HG03565 (cell line): ENCODE results near the gene BMP8B.
"Not testable (repeated sequence)": the region's sequence is repeated elsewhere in the genome, so short reads cannot be mapped to it uniquely, and the experiment has no call there.

Experiments used
- ATAC-seq: cut with Tn5 transposase; IDR thresholded peaks from one replicate; pipeline ENCODE4 v1.9.1; 2021; ENCODE audit warnings: mild to moderate bottlenecking, moderate library complexity; ENCODE audit not compliant: unreplicated experiment

The BMP8B gene

DNA sequence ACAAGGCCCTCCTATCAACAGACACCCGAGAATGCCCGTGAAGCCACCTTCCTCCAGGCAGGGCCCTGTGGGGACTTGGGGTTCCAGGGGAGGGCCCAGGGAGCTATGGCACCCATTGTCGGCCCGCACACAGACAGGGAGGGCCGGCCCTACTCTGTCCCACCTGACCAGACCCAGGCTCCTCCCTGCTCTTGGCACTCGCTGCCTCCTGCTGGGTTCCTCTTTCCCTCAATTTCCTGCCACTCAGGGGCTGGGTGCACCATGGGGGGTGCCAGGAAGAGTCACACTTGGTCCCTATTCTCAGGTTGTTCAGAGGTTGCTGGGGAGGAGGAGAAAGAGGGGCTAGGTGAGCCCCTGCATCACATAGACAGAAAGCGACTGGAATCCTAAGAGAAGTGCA, 9.5 kb downstream of the BMP8B start:
- no peak for ATAC-seq

DNA sequence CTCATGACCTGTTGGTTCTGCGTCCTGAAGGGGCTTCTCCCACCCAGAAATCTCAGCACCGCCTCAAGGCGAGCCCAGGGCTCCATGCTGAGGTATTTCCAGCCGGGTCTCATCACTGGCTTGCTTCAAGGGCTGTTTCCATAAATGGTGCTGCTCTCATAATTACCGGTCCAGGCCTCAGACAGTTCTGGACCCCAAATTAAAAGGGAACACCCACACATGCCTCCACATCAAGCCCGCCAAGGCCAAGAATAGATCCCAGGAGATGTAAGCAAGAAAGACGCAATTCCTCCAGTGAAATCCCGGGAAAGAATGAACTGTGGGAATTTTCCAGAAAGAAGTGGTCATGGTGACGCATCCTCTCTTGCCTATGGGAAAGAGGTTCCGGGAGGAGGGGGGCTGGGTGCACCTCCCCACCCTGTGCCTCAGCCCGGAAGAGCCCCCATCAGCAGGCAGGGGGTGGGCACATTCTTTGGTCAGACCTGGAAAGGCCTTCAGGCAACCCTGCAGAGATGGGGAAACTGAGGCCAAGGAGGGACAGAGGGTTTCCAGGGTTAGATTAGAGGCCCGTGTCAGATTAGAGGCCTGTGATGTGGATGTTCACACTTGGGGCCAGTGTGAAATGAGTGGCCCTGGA, 10.1 kb downstream of the BMP8B start:
- not testable (repeated sequence) for ATAC-seq

DNA sequence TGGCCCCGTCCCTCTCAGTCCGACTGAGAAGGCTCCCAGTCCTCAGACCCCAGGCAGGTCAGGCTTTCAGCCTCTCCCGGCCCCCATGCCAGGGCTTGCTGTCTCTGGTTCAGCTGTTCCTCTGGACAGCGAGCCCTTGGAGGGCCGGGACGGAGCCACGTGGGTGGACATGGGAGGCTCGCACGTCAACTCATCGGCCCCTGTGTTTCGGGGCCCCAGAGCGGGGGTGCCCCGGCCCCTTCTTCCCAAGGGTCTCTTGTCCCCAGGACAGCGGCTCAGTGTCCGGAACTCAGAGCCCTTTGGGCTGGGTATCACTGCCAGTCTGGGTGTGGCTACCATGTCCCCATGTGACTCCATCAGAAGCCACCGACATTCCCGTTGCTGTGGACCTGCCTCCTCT, 10.8 kb downstream of the BMP8B start:
- not testable (repeated sequence) for ATAC-seq

- no peak for ATAC-seq
These were observed 11.4 kb downstream of the BMP8B start for GRCh38 chr1:39777306-39777705.

DNA sequence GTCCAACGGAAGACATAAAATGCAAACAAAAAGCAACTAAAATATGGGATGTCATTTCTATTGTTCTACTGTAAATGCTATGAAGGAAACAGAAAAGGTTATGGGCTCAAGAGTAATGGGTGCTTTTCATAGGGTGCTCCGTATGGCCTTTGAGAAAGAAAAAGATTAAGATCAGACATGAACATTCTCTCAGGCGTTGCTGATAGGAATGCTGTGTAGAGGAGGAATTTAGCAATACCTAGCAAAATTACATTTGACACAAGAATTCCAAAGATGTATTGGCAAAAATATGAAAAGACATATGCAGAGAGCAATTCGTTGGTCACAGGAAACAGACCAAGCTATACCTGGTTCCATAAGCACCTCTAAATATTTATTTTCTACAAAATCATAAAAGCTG, 11.8 kb downstream of the BMP8B start:
- ATAC-seq, result no peak

DNA sequence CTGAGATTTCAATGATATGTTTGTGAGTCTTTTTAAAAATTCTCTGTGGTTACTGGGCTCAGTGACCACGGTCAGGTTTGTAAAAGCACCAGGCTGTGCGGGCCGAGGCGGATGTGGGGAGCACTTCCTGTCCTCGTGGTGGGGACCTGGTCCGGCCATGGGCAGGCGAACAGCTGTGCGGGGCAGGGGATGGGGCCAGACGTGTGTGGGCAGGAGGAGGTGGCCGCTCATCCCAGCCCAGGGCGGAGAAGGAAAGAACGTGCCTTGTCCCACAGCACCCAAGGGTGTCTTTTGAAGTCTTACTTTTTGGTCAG, 12.3 kb downstream of the BMP8B start:
- ATAC-seq, result no peak

DNA sequence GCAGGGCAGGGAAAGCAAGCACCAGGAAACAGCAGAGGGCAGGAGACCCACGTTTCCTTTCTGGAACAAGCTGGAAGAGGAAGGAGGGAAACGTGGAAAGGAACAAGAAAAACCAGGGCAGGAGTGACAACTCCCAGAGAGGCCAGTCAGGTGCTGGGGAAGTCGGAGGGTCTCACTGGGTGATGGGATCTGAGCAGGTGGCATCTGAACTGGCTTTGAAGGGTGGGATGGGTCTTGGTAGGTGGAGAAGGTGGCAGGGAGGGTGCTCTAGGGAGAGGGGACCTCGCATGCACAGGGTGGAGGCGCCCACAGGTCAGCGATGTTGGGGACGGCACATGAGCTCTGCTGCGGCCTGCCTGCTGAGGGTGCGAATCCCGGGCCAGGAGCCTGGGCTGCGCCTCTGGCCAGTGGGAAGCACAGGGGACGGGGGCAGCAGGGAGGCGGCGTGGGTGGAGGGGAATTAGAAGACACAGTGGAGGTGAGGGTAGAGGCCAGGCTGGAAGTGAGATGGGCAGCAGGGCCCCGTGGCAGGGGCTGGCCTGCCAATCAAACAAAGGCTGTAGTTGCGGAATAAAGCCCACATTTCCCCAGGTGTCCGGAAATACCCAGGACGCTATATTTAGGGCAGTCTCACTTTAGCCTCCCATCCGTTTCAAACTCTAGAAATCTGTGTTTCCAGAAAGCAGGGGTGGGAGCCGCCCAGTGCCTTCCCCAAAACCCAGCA, 12.8 kb downstream of the BMP8B start:
- ATAC-seq, result not testable (repeated sequence)

DNA sequence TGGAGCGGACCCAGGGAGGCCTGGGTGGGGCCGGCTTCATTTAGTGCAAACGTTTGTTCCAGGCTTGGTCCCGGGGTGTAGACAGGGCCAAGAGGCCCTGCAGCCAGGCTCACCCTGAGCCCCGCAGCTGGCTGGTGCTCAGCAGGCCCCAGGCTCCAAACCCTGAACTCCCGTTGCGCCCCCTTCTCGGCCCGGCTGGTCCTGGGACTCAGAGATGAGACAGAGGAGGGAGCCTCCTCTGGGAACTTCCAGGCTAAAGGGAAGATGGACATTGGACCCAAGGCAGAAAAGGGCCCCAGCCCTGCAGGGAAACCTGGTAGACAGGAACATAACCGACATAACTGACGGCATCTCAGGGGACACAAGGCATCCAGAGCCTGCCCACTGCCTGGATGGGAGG, 13.5 kb downstream of the BMP8B start:
- not testable (repeated sequence) for ATAC-seq

DNA sequence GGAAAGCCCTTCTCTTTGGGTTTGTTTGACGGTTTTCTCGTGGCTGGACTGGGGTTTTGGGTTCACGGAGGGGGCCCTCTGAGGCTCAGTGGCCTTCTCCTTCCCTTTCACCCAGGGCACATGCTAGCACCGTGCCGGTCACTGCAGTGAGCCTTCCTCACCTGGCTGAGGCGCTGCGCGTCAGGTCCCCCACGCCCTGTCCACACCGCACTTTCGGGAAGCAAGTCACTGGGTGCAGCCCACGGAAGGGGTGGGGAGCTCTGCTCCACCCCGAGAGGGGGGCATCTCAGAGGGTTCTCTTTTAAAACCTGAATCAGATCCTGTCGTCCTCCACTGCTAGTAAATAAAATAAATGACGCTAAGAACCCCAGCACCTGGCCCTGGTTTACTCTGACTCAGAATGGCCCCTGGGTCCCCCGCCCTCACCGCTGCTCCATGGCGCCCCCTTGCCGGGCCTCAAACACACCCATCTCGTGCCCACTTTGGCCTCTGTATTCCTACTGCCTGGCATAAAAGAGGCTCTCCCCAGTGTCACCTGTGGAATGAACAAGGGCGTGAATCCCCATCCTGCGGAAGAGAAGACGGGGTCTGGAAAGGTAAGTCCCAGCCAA, 15.2 kb downstream of the BMP8B start:
- ATAC-seq, result not testable (repeated sequence)

GRCh38 chr1:39771022-39771532, 17.6 kb downstream of the BMP8B start, which contains the start of gene OXCT2:
Gene OXCT2, minus strand, starts transcription at chr1:39771348. Its CDS starts 93 bp downstream, at chr1:39771255.
- ATAC-seq, result not testable (repeated sequence)

DNA sequence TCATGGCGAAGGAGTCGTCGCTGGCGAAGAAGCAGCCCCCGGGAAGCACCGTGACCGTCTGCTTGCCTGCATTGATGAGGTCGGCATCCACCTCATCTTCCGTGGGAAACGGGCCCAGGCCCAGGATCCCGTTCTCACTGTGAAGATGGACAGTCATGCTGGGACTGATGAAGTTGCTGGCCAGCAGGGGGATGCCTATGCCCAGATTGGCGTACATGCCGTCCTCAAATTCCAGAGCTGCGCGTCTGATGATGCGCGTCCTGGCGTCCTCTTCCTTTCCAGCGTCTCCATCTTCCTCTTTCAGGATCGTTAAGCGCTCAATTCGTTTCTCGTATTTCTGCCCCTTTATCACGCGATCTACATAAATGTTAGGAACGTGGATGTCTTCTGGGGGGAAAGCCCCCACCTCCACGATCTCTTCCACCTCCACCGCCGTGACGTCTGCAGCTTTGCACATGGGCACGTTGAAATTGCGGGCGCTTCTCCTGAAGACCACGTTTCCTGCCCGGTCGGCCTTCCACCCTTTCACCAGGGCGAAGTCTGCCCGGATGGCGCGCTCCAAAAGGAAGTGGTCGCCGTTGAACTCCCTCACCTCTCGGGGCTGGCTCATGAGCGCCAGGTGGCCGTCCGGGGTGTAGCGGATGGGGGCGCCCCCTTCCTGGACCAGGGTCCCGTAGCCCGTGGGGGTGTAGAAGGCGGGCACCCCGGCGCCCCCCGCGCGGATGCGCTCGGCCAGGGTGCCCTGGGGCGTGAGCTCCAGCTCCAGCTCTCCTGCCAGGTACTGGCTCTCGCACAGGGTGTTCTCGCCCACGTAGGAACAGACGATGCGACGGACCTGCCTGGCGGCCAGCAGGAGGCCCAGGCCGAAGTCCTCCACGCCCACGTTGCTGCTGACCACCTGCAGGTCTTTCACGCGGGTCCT, 18.3 kb downstream of the BMP8B start:
- not testable (repeated sequence) for ATAC-seq

DNA sequence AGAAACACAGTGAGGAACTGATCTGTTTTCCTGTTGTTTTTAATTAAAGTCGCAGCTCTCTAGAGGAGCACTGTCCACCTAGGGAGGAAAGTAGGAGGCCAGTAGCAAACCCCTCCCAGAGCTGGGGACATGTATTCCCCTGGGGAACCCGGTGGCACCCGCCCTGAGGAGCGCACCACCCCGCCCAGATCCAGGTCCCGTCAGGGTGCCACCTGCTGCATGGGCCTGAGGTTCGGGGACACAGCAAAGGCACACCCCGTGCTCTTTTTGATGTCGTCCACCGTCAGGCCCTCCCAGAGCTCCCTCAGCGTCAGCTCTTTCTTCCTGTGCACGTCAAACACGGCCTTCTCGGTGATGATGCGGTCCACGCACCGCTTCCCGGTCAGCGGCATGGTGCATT, 19.2 kb downstream of the BMP8B start:
- not testable (repeated sequence) for ATAC-seq

DNA sequence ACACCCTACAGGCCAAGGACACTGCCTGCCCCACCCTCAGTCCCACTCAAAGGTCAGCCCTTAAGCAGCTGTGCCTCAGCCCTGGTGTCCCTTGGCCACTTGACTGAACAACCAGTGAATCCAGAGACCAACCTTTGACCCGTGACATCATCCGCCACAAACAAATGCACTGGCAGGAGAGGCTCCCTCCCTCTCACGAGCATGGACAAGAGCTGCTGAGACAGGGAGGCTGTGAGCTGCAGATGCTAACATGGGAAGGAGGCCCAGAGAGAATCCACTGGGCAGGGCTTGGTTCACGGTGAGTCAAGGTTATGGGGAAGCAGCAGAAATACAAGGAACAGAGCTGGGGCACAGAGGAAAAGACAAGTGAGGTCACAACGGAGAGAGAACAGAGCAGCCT, 22.2 kb downstream of the BMP8B start:
- ATAC-seq, result not testable (repeated sequence)

GRCh38 chr1:39764512-39764911, 24.2 kb downstream of the BMP8B start:
- not testable (repeated sequence) for ATAC-seq

DNA sequence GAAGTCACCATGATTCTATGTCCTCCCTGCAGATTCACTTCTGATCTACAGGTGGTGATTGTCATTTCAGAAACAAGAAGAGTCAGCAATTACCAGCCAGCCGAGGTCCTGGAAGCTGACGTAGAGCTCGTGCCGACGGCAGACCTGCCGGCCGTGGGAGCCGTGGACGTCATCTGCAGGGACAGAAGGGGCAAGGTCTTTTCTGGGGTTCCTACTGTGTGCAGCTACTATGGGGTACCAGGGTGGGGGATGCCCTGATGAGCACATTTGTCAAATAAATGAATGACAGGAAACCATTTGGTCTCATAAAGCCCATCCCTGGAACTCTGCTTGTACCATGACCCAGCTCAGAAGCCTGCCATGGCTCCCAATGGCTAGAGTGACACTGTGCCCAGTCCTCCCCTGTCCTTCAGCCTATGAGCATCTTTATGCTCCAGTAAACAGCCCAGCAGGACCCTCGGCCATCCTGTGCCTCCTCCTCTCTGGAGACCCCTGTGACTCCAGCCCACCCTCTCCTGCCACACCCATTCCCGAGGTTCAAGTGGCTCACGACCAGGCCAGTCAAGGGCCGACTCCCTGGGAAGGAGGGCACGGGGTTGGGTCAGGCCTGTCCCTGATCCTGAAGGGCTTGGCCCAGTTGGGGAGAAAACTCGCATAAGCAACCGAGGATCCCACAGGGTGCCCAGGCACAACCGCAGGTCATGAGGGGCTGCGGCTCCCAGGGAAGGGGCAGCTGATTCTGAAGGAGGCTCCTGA, 24.9 kb downstream of the BMP8B start:
- not testable (repeated sequence) for ATAC-seq

- no peak for ATAC-seq
These were observed 25.8 kb downstream of the BMP8B start for GRCh38 chr1:39762550-39763540.

DNA sequence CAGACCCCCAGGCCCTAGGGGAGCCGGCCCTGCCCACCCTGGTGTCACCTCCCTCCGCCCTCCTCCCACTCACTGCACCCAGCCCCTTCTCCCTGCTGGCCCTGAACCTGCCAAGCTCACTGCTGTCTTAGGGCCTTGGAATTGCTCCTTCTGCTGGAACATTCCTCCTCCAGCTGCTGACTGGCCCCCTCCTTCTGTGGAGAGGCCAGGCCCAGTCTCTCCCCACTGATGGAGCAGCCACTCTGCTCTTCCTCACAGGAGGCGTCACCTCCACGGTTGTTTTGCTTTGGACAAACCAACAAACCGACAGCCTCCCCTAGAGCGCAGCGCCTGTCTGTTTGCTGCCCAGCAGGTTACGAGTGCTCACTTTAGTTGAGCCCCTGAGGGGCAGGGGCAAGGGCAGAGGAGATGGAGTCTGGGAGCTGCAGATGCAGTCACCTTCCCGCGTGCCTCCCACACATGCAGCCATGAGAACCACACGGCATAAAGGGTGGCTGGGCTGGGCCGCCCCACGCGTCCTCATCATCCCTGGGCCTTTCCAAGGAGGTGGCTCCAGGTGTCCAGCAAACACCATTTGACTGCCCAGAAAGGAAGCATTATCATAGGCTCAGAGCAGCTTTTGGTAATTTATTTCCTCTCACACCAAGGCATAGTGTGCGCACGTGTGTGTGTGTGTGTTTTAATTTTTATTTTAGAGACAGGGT, 27.0 kb downstream of the BMP8B start:
- ATAC-seq, result no peak

DNA sequence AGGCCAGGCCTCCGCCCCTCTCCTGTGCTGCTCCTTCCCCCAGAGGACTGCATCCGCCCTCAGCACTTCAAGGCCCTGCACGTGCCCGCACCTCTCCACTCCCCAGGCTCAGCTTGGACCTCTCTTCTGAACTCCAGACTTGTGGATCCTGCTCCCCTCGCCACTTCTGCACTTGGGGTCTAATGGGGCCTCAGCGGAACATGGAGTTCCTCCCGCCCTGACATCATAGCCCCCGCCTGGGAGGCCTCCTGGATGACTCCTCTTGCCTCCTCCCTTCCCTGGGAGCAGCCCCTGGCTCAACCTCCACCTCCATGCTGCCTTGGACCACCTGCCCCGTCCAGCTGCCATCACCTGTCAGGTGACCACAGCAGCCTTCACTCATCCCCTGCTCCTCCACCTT, 27.6 kb downstream of the BMP8B start:
- ATAC-seq, result no peak
